OCI-LY1 (cell line): ENCODE results near the gene TMEM156.
A peak's percentile ranks its signal among the peaks of the same experiment; 100 is the strongest.
"Not testable (repeated sequence)": the region's sequence is repeated elsewhere in the genome, so short reads cannot be mapped to it uniquely, and the experiment has no call there.

Source experiments
- H2AFZ ChIP-seq: fragments of 200-600 bp; sonication (generic), shearing (Covaris generic); 2 replicates; pipeline ENCODE4 v1.6.0; 2014; ENCODE audit warnings: antibody characterized with exemption, mild to moderate bottlenecking, low read length
- H3F3A ChIP-seq: fragments of 200-600 bp; sonication (generic), shearing (Covaris generic); 2 replicates; pipeline ENCODE4 v1.6.0; 2014; ENCODE audit warnings: mild to moderate bottlenecking, antibody characterized with exemption, low read length, moderate library complexity; ENCODE audit not compliant: insufficient read depth
- H3K27ac ChIP-seq: fragments of 200-600 bp; sonication (generic); 2 replicates; pipeline ENCODE4 v1.5.1; 2014; ENCODE audit warnings: low read length, mixed run types, mild to moderate bottlenecking, low read depth; ENCODE audit not compliant: poor library complexity, severe bottlenecking
- H3K27me3 ChIP-seq: fragments of 200-600 bp; sonication (generic); 2 replicates; pipeline ENCODE4 v1.6.0; 2014; ENCODE audit warnings: antibody characterized with exemption, mild to moderate bottlenecking, low read length, moderate library complexity; ENCODE audit not compliant: insufficient read depth
- H3K36me3 ChIP-seq: fragments of 200-600 bp; sonication (generic); 2 replicates; pipeline ENCODE4 v1.6.1; 2014; ENCODE audit warnings: mild to moderate bottlenecking, antibody characterized with exemption, low read length, moderate library complexity, mixed read lengths; ENCODE audit not compliant: insufficient read depth
- H3K4me1 ChIP-seq: fragments of 200-600 bp; sonication (generic); 2 replicates; pipeline ENCODE4 v1.5.1; 2014; ENCODE audit warnings: mild to moderate bottlenecking, low read length, moderate library complexity; ENCODE audit not compliant: insufficient read depth, severe bottlenecking
- H3K4me2 ChIP-seq: fragments of 200-600 bp; sonication (generic), shearing (Covaris generic); 2 replicates; pipeline ENCODE4 v1.6.1; 2014; ENCODE audit warnings: low read length
- H3K4me3 ChIP-seq: fragments of 200-600 bp; sonication (generic); 2 replicates; pipeline ENCODE4 v1.5.1; 2014; ENCODE audit warnings: low read length, low read depth, mild to moderate bottlenecking, mixed read lengths; ENCODE audit not compliant: poor library complexity, severe bottlenecking
- H3K79me2 ChIP-seq: fragments of 200-600 bp; shearing (Covaris generic); 2 replicates; pipeline ENCODE4 v1.6.1; 2016; ENCODE audit warnings: mixed run types, low read length, mixed read lengths; ENCODE audit not compliant: insufficient read depth
- H3K9ac ChIP-seq: fragments of 200-600 bp; sonication (generic), shearing (Covaris generic); 2 replicates; pipeline ENCODE4 v1.6.1; 2014; ENCODE audit warnings: mild to moderate bottlenecking, low read length, mixed read lengths
- H3K9me2 ChIP-seq: fragments of 200-600 bp; sonication (generic), shearing (Covaris generic); 2 replicates; pipeline ENCODE4 v1.6.1; 2014; ENCODE audit warnings: low read depth, mild to moderate bottlenecking, low read length, mixed read lengths
- H3K9me3 ChIP-seq: fragments of 200-600 bp; shearing (Covaris generic); 2 replicates; pipeline ENCODE4 v1.6.1; 2014; ENCODE audit warnings: low read length, mixed read lengths
- H4K20me1 ChIP-seq: fragments of 200-600 bp; sonication (generic), shearing (Covaris generic); 2 replicates; pipeline ENCODE4 v1.6.0; 2016; ENCODE audit warnings: mild to moderate bottlenecking, low read length; ENCODE audit not compliant: insufficient read depth
- CTCF ChIP-seq: fragments of 200-600 bp; sonication (generic), shearing (Covaris generic); IDR thresholded peaks from 2 replicates; pipeline ENCODE4 v1.5.1; 2017; ENCODE audit warnings: mild to moderate bottlenecking, antibody characterized with exemption, low read length, moderate library complexity, mixed read lengths
- EZH2 ChIP-seq: fragments of 200-600 bp; sonication (generic), shearing (Covaris generic); IDR thresholded peaks from 2 replicates; pipeline ENCODE4 v1.8.0; 2017; ENCODE audit warnings: borderline replicate concordance, mixed run types, mild to moderate bottlenecking, antibody characterized with exemption, low read length, moderate library complexity, mixed read lengths

The TMEM156 gene

GRCh38 chr4:39036172-39036571 is 4.0 kb upstream of the TMEM156 start:
- Histone ChIP-seq H3K4me1 (peaks cover 65% of the 10 kb centered on the region), H3K9ac (peak overlapping the region; percentile 9; the same call in 1 of the 2 replicates), H3K4me2 (peak overlapping the region; percentile 37; the same call in 1 of the 2 replicates), H3K27me3 (no peaks in the 10 kb centered on the region), H4K20me1 (no peaks in the 10 kb centered on the region), H3K9me2 (no peaks in the 10 kb centered on the region), H3K27ac (peak overlapping the region; percentile 89), H2AFZ (no peak overlapping the region), H3K9me3 (no peaks in the 10 kb centered on the region), H3K36me3 (peaks cover 3% of the 10 kb centered on the region; the same call in 1 of the 2 replicates), H3K4me3 (no peak overlapping the region), H3F3A (peaks cover 3% of the 10 kb centered on the region; the same call in 1 of the 2 replicates), H3K79me2 (peaks cover 3% of the 10 kb centered on the region)
- TF ChIP-seq CTCF (no peak), EZH2 (no peak)

GRCh38 chr4:39031590-39032020 is 604 bp downstream of the TMEM156 start:
- H2AFZ ChIP-seq, H3K27me3 ChIP-seq, H4K20me1 ChIP-seq, H3K9me3 ChIP-seq, H3K9me2 ChIP-seq, H3F3A ChIP-seq: not testable (repeated sequence)
- Histone ChIP-seq H3K36me3 (peaks cover 17% of the 10 kb centered on the region), H3K4me1 (peaks cover 70% of the 10 kb centered on the region), H3K4me3 (peak overlapping the region; percentile 84), H3K4me2 (peak overlapping the region; percentile 86), H3K27ac (peak overlapping the region; percentile 89), H3K79me2 (peaks cover 47% of the 10 kb centered on the region), H3K9ac (peak overlapping the region; percentile 70)

GRCh38 chr4:39030725-39031124 is 1.5 kb downstream of the TMEM156 start:
- peaks cover 3% of the 10 kb centered on the region; the same call in 1 of the 2 replicates for H3F3A ChIP-seq
- peak overlapping the region; percentile 86 for H3K4me2 ChIP-seq
- no peaks in the 10 kb centered on the region for H3K9me2 ChIP-seq
- H3K27ac ChIP-seq, result peak overlapping the region; percentile 89
- no peak for TF ChIP-seq EZH2
- no peak for TF ChIP-seq CTCF
- H3K9ac ChIP-seq, result peak overlapping the region; percentile 70
- no peaks in the 10 kb centered on the region for H3K9me3 ChIP-seq
- peaks cover 19% of the 10 kb centered on the region for H3K36me3 ChIP-seq
- H3K4me1 ChIP-seq, result peaks cover 64% of the 10 kb centered on the region
- peaks cover 56% of the 10 kb centered on the region for H3K79me2 ChIP-seq
- no peak overlapping the region; the same call in 1 of the 2 replicates for H2AFZ ChIP-seq
- no peaks in the 10 kb centered on the region for H3K27me3 ChIP-seq
- H4K20me1 ChIP-seq, result no peaks in the 10 kb centered on the region
- H3K4me3 ChIP-seq, result peak overlapping the region; percentile 84
